K562 (cell line): Measurements from ENCODE around the gene CAPN5. TPM values are rescaled to one million over a fixed set of nuclear protein-coding genes. Genes with fewer than 3 reads are reported as not detected.
"Not testable (repeated sequence)": the region's sequence is repeated elsewhere in the genome, so short reads cannot be mapped to it uniquely, and the experiment has no call there.

ENCODE experiments used
- ATAC-seq: fragments of 200-7000 bp; cut with Tn5 transposase; 3 replicates; pipeline ENCODE4 v1.9.1; 2020; ENCODE audit warnings: moderate library complexity
- BruUV-seq: library from RNA; stranded (reverse); fragments of 400-500 nt; replicated peaks from 2 replicates; lab custom pipeline; 2021; lab: Mats Ljungman, UMichigan
- CTCF ChIA-PET: fragments of 300-600 bp; formaldehyde crosslinking; extraction: SDS; loops from one replicate; lab custom pipeline; 2021; ENCODE audit warnings: low intra/inter-chr PET ratio; lab: Yijun Ruan, JAX
- POLR2A ChIA-PET: fragments of 300-600, 350-650 bp; sonication (Branson Sonifier 250); formaldehyde crosslinking; extraction: SDS; loops from one replicate; lab custom pipeline; 2021; ENCODE audit warnings: antibody characterized with exemption, inconsistent platforms; lab: Yijun Ruan, JAX
- DNase-seq, 4 experiments: peaks; one replicate each; pipeline versions ENCODE4 v3.0.0 to v3.0.0-alpha.2; 2011 to 2018; ENCODE audit warnings: low spot score in 3 of 4, mixed read lengths in 3 of 4; ENCODE audit errors: extremely low read depth in 1 of 4
- FAIRE-seq: peaks from 2 replicates; lab custom pipeline; 2011; peaks lifted over from hg19 to GRCh38; lab: Jason Lieb, UNC
- H2AFZ ChIP-seq: 2 replicates; pipeline ENCODE4 v1.6.0; 2011; ENCODE audit warnings: low read depth, low read length, control low read depth, inconsistent platforms
- H3K27ac ChIP-seq: fragments of 200-600 bp; 3 replicates; pipeline ENCODE4 v1.8.0; 2011; ENCODE audit warnings: low read depth, mild to moderate bottlenecking, control low read depth, inconsistent platforms, low read length, moderate library complexity, mixed read lengths; ENCODE audit errors: extremely low read depth
- H3K27me3 ChIP-seq, 2 experiments: fragments of 300-600 bp in 1 of 2; 2 replicates in 1 of 2; 3 replicates in 1 of 2; pipeline versions ENCODE4 v1.6.0 to v1.8.0; 2011; ENCODE audit warnings: inconsistent platforms in 2 of 2, low read length in 2 of 2, mild to moderate bottlenecking in 1 of 2, mixed read lengths in 1 of 2, moderate library complexity in 1 of 2; ENCODE audit not compliant: control insufficient read depth in 2 of 2, insufficient read depth in 2 of 2
- H3K36me3 ChIP-seq: fragments of 300-600 bp; 3 replicates; pipeline ENCODE4 v1.8.0; 2011; ENCODE audit warnings: mild to moderate bottlenecking, low read length, inconsistent platforms; ENCODE audit not compliant: control insufficient read depth, insufficient read depth
- H3K4me1 ChIP-seq, 2 experiments: fragments of 200-600 bp in 1 of 2; replicated peaks in 1 of 2; 2 replicates in 1 of 2; 3 replicates in 1 of 2; pipeline versions ENCODE4 v1.5.1 to v1.8.0; 2011; ENCODE audit warnings: inconsistent platforms in 2 of 2, low read length in 2 of 2, mild to moderate bottlenecking in 1 of 2, mixed read lengths in 1 of 2, moderate library complexity in 1 of 2; ENCODE audit not compliant: control insufficient read depth in 2 of 2, insufficient read depth in 2 of 2
- H3K4me2 ChIP-seq: 2 replicates; pipeline ENCODE4 v1.6.1; 2011; ENCODE audit warnings: low read length, control low read depth, inconsistent platforms, mixed read lengths; ENCODE audit not compliant: insufficient read depth
- H3K4me3 ChIP-seq: fragments of 200-600 bp; sonication (generic), shearing (Covaris generic); 2 replicates; pipeline ENCODE4 v1.5.1; 2016; ENCODE audit warnings: control low read depth, inconsistent platforms
- H3K79me2 ChIP-seq: fragments of 200-600 bp; 3 replicates; pipeline ENCODE4 v1.8.0; 2011; ENCODE audit warnings: low read length, inconsistent platforms; ENCODE audit not compliant: control insufficient read depth, insufficient read depth
- H3K9ac ChIP-seq, 2 experiments: 2 replicates each; pipeline versions ENCODE4 v1.6.0 to v1.6.1; 2011; ENCODE audit warnings: low read depth in 2 of 2, low read length in 2 of 2, control low read depth in 1 of 2, inconsistent platforms in 1 of 2, mild to moderate bottlenecking in 1 of 2, mixed read lengths in 1 of 2; ENCODE audit not compliant: insufficient read depth in 1 of 2
- H3K9me1 ChIP-seq: one replicate; pipeline ENCODE4 v1.6.0; 2011; ENCODE audit warnings: inconsistent platforms, mild to moderate bottlenecking, low read length, moderate library complexity; ENCODE audit not compliant: control insufficient read depth, insufficient read depth
- H3K9me3 ChIP-seq: replicated peaks from 2 replicates; pipeline ENCODE4 v1.5.1; 2011; ENCODE audit warnings: low read depth, low read length, inconsistent platforms; ENCODE audit not compliant: control insufficient read depth, insufficient read depth
- H4K20me1 ChIP-seq: replicated peaks from 2 replicates; pipeline ENCODE4 v1.6.1; 2011; ENCODE audit warnings: low read length, inconsistent platforms, mixed read lengths; ENCODE audit not compliant: control insufficient read depth, insufficient read depth
- WGBS: fragments of 100-300 bp; shearing (Covaris generic); methylation state at CpG from one replicate; pipeline ENCODE4 v1.1.6; 2016; ENCODE audit warnings: low coverage, mixed read lengths; ENCODE audit not compliant: insufficient coverage; ENCODE audit errors: missing lambda C conversion rate; 5-methylcytosine and 5-hydroxymethylcytosine counted together
- in situ Hi-C: fragments of 300-500 bp; cut with MboI; formaldehyde crosslinking; loops from 4 replicates; pipeline ENCODE4 v1.15.0; 2018; ENCODE audit warnings: inconsistent platforms, mixed read lengths
- intact Hi-C: fragments of 100-400 bp; cut with micrococcal nuclease; formaldehyde crosslinking; loops from 2 replicates; pipeline ENCODE4 v1.14.2; 2022
- polyA plus RNA-seq, 8 experiments: library from polyadenylated mRNA; depleted of rRNA in 4 of 8; stranded (reverse) in 5 of 8; unstranded in 3 of 8; fragments of >200 nt; fragmentation: Nextera tagmentation in 2 of 8; fragmentation: Illumina TruSeq in 1 of 8; extraction: Ambion mirVana in 2 of 8; extraction: Trizol in 1 of 8; gene quantifications; 2 replicates each; pipeline versions ENCODE4 v1.2.1 to v1.2.3, GENCODE V29; 2011 to 2014; ENCODE audit warnings: inconsistent platforms in 1 of 8, missing spikeins in 1 of 8
- total RNA-seq, 7 experiments: library from RNA; depleted of rRNA in 6 of 7; stranded (reverse); fragments of >200 nt in 6 of 7; fragmentation: Illumina TruSeq in 2 of 7; extraction: Trizol in 2 of 7; gene quantifications; 2 replicates each; pipeline versions ENCODE4 v1.2.1 to v1.2.3, GENCODE V29; 2011 to 2021; ENCODE audit warnings: low replicate concordance in 1 of 7
- TF ChIP-seq, protein P1 (sequence below), 2 experiments: fragments of 450-650 bp in 1 of 2; sonication (generic) in 1 of 2; formaldehyde crosslinking in 1 of 2; IDR thresholded peaks; 2 replicates each; pipeline versions ENCODE4 v1.7.1 to v1.9.0; 2016 to 2022; ENCODE audit warnings: inconsistent platforms in 1 of 2, mild to moderate bottlenecking in 1 of 2, missing genetic modification reagents in 1 of 2

CAPN5 gene
- total and polyA plus RNA-seq, 9 of the 15 experiments (the other 6 are each of a cell fraction or from before 2014, with no cell fraction given): 0.04 to 0.44 (median 0.14) TPM; not detected in 2

DNA sequence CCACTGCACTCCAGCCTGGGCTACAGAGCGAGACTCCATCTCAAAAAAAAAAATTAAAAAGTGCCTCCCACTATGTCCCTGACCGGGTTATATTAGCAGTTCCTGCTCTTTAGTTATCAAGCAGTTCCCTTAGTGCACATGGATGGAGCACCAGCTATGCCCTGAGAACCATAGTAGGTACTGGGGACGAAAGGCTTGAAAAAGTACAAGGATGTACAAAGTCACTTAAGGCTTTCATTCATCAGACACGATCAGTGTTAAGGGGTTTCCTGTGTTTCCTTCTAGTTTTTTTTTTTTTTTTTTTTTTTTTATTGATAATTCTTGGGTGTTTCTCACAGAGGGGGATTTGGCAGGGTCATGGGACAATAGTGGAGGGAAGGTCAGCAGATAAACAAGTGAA is 30.4 kb downstream of the CAPN5 start:
- DNase-seq, H3K9me1 ChIP-seq, H3K4me2 ChIP-seq, H3K9ac ChIP-seq, H3K36me3 ChIP-seq, H3K27ac ChIP-seq, FAIRE-seq, in situ Hi-C loops, H3K9me3 ChIP-seq, ATAC-seq, BruUV-seq, CTCF ChIA-PET, H2AFZ ChIP-seq, H3K4me3 ChIP-seq, intact Hi-C loops, H3K79me2 ChIP-seq: not testable (repeated sequence)
- peaks cover 0 to 38% of the 10 kb centered on the region in 2 experiments; a peak in 4 of 5 replicates for H3K27me3 ChIP-seq
- WGBS: 3% methylated on average over 3 of the region's 4 CpGs
- TF ChIP-seq, protein P1, sequence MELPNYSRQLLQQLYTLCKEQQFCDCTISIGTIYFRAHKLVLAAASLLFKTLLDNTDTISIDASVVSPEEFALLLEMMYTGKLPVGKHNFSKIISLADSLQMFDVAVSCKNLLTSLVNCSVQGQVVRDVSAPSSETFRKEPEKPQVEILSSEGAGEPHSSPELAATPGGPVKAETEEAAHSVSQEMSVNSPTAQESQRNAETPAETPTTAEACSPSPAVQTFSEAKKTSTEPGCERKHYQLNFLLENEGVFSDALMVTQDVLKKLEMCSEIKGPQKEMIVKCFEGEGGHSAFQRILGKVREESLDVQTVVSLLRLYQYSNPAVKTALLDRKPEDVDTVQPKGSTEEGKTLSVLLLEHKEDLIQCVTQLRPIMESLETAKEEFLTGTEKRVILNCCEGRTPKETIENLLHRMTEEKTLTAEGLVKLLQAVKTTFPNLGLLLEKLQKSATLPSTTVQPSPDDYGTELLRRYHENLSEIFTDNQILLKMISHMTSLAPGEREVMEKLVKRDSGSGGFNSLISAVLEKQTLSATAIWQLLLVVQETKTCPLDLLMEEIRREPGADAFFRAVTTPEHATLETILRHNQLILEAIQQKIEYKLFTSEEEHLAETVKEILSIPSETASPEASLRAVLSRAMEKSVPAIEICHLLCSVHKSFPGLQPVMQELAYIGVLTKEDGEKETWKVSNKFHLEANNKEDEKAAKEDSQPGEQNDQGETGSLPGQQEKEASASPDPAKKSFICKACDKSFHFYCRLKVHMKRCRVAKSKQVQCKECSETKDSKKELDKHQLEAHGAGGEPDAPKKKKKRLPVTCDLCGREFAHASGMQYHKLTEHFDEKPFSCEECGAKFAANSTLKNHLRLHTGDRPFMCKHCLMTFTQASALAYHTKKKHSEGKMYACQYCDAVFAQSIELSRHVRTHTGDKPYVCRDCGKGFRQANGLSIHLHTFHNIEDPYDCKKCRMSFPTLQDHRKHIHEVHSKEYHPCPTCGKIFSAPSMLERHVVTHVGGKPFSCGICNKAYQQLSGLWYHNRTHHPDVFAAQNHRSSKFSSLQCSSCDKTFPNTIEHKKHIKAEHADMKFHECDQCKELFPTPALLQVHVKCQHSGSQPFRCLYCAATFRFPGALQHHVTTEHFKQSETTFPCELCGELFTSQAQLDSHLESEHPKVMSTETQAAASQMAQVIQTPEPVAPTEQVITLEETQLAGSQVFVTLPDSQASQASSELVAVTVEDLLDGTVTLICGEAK (IDR thresholded peaks at IDR 0.05): peak; percentile 40; the same call in 1 of the 2 replicates
- TF ChIP-seq, protein P1 (CRISPR knock-in tag; IDR thresholded peaks at IDR 0.05): not testable (repeated sequence)
- H3K4me1 ChIP-seq: peaks cover 0 to 13% of the 10 kb centered on the region in 2 experiments; a peak in 2 of 5 replicates
- POLR2A ChIA-PET: interaction anchor here (0.6 kb wide), 1 partner anchor 13 kb away, joined by 3 read pairs; no protein-coding TSS in a partner anchor
- peaks cover 15% of the 10 kb centered on the region for H4K20me1 ChIP-seq
